Hypothalamus (tissue), 51 donors: ENCODE data around the gene GNPDA1.
A peak's percentile ranks its signal among the peaks of the same experiment; 100 is the strongest.
"Not testable (repeated sequence)": the region's sequence is repeated elsewhere in the genome, so short reads cannot be mapped to it uniquely, and the experiment has no call there.

Source experiments
- DNase-seq, 51 donors: peaks; one replicate each; lab custom pipeline; 2025; lab: John Stamatoyannopoulos, UW

The GNPDA1 gene

GRCh38 chr5:142012792-142013388 lies at the start of gene GNPDA1:
Gene GNPDA1, minus strand, starts transcription at chr5:142013027. Its CDS starts 992 bp downstream, at chr5:142012035.
- peak; percentile 21 to 90 (median 71) for DNase-seq

GRCh38 chr5:142059304-142059940 lies 46.6 kb upstream of the GNPDA1 start:
- no peak for DNase-seq

GRCh38 chr5:142057697-142058056 lies 44.9 kb upstream of the GNPDA1 start:
- no peak for DNase-seq

GRCh38 chr5:142056816-142057696 lies 44.2 kb upstream of the GNPDA1 start:
- peak in 33 of 51 donors; percentile 2 to 66 (median 28) for DNase-seq

- no peak for DNase-seq
Observed at GRCh38 chr5:142055301-142055700, 42.5 kb upstream of the GNPDA1 start.

GRCh38 chr5:142053426-142054151 lies 40.8 kb upstream of the GNPDA1 start:
- peak in 7 of 51 donors; percentile 1 to 59 (median 17) for DNase-seq

- DNase-seq = not testable (repeated sequence)
Observed at GRCh38 chr5:142052026-142052425, 39.2 kb upstream of the GNPDA1 start.

- no peak for DNase-seq
Observed at GRCh38 chr5:142048272-142048671, 35.4 kb upstream of the GNPDA1 start.

- DNase-seq = no peak
Observed at GRCh38 chr5:142046191-142046590, 33.4 kb upstream of the GNPDA1 start.

- DNase-seq = not testable (repeated sequence)
Observed at GRCh38 chr5:142040881-142041280, 28.1 kb upstream of the GNPDA1 start.

- DNase-seq = no peak
Observed at GRCh38 chr5:142040285-142040684, 27.5 kb upstream of the GNPDA1 start.

GRCh38 chr5:142038735-142039134 lies 25.9 kb upstream of the GNPDA1 start:
- no peak for DNase-seq

GRCh38 chr5:142037599-142037998 lies 24.8 kb upstream of the GNPDA1 start:
- DNase-seq = not testable (repeated sequence)

- no peak for DNase-seq
Observed at GRCh38 chr5:142036918-142037317, 24.1 kb upstream of the GNPDA1 start.

- DNase-seq = no peak
Observed at GRCh38 chr5:142034994-142035393, 22.2 kb upstream of the GNPDA1 start.

- not testable (repeated sequence) for DNase-seq
Observed at GRCh38 chr5:142033632-142034567, 21.1 kb upstream of the GNPDA1 start.

- DNase-seq = no peak
Observed at GRCh38 chr5:142032747-142033631, 20.2 kb upstream of the GNPDA1 start.

- DNase-seq = no peak
Observed at GRCh38 chr5:142032150-142032549, 19.3 kb upstream of the GNPDA1 start.

- DNase-seq = no peak
Observed at GRCh38 chr5:142025637-142026036, 12.8 kb upstream of the GNPDA1 start.
